ENCODE measurements around the gene ZNRF1.

GRCh38 chr16:75102595-75102994 is 103.8 kb downstream of the ZNRF1 start:
- TF ChIP-seq CTCF (IDR thresholded peaks at IDR 0.05) (no peak), POLR2A (IDR thresholded peaks at IDR 0.05) (no peak)

Data from lower leg skin (tissue), 3 donors.